ENCODE measurements around the gene EEF1G. TPM values are rescaled to one million over a fixed set of nuclear protein-coding genes. Genes with fewer than 3 reads are reported as not detected.

Gene EEF1G
- total RNA-seq, 4 donors from 2014 or later: 1,068 to 1,537 (median 1,375) TPM

DNA sequence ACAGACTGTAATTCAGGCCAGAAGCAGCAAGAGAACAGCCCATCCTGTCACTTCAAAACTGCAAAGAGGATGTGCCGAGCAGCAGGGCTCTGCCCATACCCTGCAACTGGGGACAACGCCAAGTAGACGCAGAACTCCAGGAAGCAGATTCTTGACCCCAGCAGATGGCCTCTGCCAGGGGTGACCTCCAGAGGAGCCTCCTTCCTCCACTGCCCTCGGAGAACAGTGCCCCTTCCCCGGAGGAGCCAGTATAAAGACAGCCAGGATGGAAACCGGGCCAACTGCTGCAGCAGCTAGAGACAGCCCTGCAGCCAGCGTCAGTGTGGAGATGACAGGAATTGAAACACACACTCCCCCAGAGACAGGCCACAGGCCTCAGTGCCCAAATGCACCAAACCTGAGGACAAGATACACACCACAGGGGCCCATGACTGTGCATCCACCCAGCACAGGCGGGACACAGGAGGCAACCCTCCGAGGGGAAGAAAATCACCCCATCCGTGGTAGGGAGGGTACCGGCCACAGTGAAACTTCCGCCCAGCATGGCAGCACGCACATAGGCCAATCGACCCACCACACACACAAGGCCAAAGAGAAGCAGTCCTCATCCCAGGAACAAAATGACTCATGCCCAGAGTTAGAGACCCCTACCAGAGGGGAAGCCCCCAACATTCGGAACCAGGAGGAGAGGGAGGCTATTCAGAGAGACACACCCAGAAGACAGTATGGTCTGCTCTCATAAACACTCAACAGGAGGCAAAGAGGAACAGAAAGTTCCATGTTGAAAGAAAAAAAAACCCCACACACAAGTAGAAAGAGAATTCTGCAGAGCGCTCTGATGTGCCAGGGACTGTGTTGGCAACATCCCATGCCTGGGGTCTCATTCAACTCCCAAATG lies 32.6 kb downstream of the EEF1G start:
- no peaks in the 10 kb centered on the region for H3K9me3 ChIP-seq
- intact Hi-C loops (cut with DNase I): loop anchor here (2.0 to 5.0 kb wide), 2 partner anchors 32 to 144 kb away; no protein-coding TSS in a partner anchor
- H3K4me3 ChIP-seq: peak overlapping the region; percentile 85 to 100 (median 95)
- no peak for DNase-seq (ENCODE audit: extremely low spot score)
- peaks cover 0 to 17% (median 5%) of the 10 kb centered on the region in 4 donors for H3K36me3 ChIP-seq
- TF ChIP-seq POLR2AphosphoS5 (IDR thresholded peaks at IDR 0.05) (peak; percentile 45 to 51), EP300 (IDR thresholded peaks at IDR 0.05) (no peak)
- H3K27ac ChIP-seq (replicated peaks in 1 of 4): peak overlapping the region; percentile 97 to 100 (median 98)
- H3K27me3 ChIP-seq: no peaks in the 10 kb centered on the region
- 6% methylated on average over 11 of the region's 16 CpGs for WGBS
- H3K4me1 ChIP-seq: peaks cover 70 to 85% (median 79%) of the 10 kb centered on the region in 4 donors

DNA sequence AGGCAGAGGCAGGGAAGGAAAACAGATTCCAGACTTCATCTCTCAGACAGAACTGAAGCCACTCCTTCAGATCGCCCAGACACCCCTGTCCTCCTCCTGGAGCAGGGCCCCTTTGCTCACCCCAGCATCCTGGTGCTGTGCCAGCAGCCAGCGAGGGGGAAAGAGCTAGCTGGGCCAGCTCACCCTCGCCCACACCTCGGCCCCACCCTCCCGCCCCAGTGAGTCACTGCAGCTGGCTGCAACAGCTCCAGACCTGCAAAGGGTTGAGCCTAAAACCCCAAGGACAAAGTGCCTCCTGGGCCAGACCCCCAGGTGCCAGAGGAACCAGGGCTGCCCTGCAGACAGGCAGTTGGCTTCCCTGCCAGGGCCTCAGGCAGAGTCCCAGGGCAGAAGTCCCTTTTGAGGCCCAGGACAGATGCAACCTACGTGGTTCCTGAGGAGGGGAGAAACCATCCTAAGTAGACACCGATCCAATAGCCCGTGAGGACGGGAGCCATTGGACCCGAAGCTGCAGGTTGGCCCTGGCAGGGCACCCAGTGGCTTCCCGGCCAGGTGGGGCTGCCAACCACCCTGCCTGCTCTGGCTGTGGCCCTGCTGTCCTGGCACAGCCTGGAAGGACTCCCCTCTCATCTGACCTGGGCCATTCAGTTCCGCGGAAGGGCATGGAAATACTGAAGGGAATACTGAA lies 34.3 kb downstream of the EEF1G start:
- intact Hi-C loops (cut with DNase I): no loop called here
- DNase-seq (ENCODE audit: extremely low spot score): no peak

DNA sequence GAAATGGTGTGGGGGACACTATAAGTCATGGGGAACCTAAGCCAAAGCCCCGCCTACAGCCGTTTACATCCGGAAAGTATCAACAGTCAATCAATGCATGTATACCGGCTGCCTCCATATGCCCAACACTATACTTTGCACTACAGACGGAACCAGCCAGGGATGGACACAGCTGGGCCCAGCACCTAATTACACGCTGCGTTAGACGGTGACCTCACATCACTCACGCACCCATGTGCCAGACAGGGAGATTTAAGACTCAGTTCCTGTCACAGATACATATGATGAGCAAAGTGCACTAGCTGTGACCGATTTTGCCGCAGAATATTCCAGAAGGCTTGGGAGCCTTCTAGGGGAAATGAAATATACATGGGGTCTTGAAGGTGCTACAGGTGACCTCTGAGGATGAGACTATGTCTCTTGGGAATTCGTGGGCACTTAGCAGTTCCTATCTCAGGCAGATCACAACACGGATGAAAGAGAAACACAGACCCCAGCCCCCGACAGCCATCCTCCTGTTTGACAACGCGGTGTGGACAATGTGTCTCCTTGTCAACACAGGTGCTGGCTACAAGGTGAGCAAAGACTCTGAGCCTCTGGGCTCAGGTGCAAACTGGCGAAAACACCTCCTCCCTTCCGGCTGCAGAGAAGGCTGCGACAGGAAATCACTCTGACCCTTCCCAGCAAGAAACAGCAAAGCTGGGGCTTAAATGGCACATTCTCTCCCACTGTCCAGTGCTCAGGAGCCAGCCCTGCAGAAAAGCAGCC lies 35.0 kb downstream of the EEF1G start:
- Histone ChIP-seq H3K9me3 (no peaks in the 10 kb centered on the region), H3K4me3 (peak overlapping the region; percentile 85 to 100 (median 95)), H3K36me3 (peaks cover 23 to 34% (median 29%) of the 10 kb centered on the region in 4 donors), H3K4me1 (peaks cover 79 to 98% (median 87%) of the 10 kb centered on the region in 4 donors), H3K27ac (replicated peaks in 1 of 4) (peak overlapping the region; percentile 97 to 100 (median 98)), H3K27me3 (no peaks in the 10 kb centered on the region)
- intact Hi-C loops (cut with DNase I): no loop called here
- TF ChIP-seq POLR2AphosphoS5 (IDR thresholded peaks at IDR 0.05) (no peak), POLR2A (IDR thresholded peaks at IDR 0.05; ENCODE audit: low read depth) (no peak), EP300 (IDR thresholded peaks at IDR 0.05) (no peak)
- TF ChIP-seq, protein P1, sequence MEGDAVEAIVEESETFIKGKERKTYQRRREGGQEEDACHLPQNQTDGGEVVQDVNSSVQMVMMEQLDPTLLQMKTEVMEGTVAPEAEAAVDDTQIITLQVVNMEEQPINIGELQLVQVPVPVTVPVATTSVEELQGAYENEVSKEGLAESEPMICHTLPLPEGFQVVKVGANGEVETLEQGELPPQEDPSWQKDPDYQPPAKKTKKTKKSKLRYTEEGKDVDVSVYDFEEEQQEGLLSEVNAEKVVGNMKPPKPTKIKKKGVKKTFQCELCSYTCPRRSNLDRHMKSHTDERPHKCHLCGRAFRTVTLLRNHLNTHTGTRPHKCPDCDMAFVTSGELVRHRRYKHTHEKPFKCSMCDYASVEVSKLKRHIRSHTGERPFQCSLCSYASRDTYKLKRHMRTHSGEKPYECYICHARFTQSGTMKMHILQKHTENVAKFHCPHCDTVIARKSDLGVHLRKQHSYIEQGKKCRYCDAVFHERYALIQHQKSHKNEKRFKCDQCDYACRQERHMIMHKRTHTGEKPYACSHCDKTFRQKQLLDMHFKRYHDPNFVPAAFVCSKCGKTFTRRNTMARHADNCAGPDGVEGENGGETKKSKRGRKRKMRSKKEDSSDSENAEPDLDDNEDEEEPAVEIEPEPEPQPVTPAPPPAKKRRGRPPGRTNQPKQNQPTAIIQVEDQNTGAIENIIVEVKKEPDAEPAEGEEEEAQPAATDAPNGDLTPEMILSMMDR (IDR thresholded peaks at IDR 0.05): no peak
- WGBS: 42% methylated on average over 16 of the region's 19 CpGs
- no peak for DNase-seq (ENCODE audit: extremely low spot score)

More for the DNA sequence above, 34.3 kb downstream of the EEF1G start:
- TF ChIP-seq POLR2AphosphoS5 (IDR thresholded peaks at IDR 0.05) (peak; percentile 57 to 60), POLR2A (IDR thresholded peaks at IDR 0.05; ENCODE audit: low read depth) (no peak)
- H3K4me1 ChIP-seq: peaks cover 79 to 99% (median 92%) of the 10 kb centered on the region in 4 donors
- H3K9me3 ChIP-seq: no peaks in the 10 kb centered on the region
- H3K27me3 ChIP-seq: no peaks in the 10 kb centered on the region
- peak overlapping the region; percentile 97 to 100 (median 98) for H3K27ac ChIP-seq (replicated peaks in 1 of 4)
- H3K36me3 ChIP-seq: peaks cover 16 to 26% (median 22%) of the 10 kb centered on the region in 4 donors
- peak overlapping the region; percentile 85 to 100 (median 95) for H3K4me3 ChIP-seq
- no CpG with 5 or more reads among the region's 13 CpGs for WGBS

DNA sequence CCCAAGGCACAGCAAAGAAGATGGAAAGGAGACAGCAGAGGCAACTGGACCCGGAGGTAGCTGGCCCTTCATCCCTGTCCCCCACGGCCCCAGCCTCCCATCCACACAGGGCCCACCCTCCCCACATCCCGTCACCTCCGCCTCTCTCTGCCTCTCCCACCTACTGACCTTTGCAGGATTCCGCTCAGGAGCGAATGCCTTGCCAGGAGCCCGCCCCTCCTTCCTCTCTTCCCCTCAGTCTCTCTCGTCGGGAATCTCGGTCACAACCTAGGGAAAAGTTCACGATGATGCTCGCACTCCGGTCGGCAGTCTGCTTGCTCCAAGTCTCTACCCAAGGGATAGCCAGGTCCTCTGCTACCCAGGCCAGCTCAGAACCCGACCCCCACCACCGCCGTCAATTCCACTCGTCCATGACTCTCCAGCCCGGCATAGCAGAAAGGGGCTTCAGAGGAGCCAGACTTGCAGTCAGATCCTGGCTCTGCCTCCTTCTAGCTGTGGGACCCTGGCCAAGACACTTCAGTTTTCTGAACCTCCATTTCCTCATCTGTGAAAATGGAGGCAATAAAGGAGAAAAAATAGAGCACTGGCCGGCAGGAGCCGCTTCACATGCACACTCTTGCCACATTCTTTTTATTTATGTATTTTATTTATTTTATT lies 37.3 kb downstream of the EEF1G start:
- intact Hi-C loops (cut with DNase I): no loop called here
- Histone ChIP-seq H3K27me3 (no peaks in the 10 kb centered on the region), H3K9me3 (no peaks in the 10 kb centered on the region), H3K36me3 (peaks cover 46 to 56% (median 51%) of the 10 kb centered on the region in 4 donors), H3K4me1 (peaks cover 63 to 89% (median 74%) of the 10 kb centered on the region in 4 donors), H3K4me3 (peak overlapping the region; percentile 9 to 38 (median 21)), H3K27ac (replicated peaks in 1 of 4) (peak overlapping the region; percentile 97 to 100 (median 98))
- 45% methylated on average over 21 of the region's 21 CpGs for WGBS
- no peak for DNase-seq (ENCODE audit: extremely low spot score)
- TF ChIP-seq EP300 (IDR thresholded peaks at IDR 0.05) (no peak), POLR2AphosphoS5 (IDR thresholded peaks at IDR 0.05) (no peak), POLR2A (IDR thresholded peaks at IDR 0.05; ENCODE audit: low read depth) (no peak)
- TF ChIP-seq, protein P1 (IDR thresholded peaks at IDR 0.05): no peak

DNA sequence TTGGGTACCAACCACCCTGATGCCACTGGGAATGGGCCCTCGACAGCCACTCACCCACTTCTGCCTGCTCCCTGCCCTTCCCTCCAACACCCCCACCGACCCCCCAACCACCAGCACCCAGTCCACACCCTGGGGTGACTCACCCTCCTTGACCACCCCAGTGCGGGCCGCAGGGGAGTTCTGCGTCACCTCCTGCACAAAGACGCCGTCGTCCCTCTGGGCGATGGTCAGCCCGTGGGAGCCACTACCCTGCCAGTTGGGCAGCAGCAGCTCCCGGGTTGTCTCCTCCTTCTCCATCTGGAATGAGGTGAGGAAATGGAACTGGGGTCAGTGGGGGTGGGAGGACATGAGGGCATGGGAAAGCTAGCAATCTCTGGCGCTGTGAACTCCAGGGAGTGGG lies 37.9 kb downstream of the EEF1G start:
- no peak for DNase-seq (ENCODE audit: extremely low spot score)
- H3K36me3 ChIP-seq: peaks cover 52 to 62% (median 58%) of the 10 kb centered on the region in 4 donors
- WGBS: 76% methylated on average over 6 of the region's 12 CpGs
- intact Hi-C loops (cut with DNase I): no loop called here
- H3K4me1 ChIP-seq: peaks cover 57 to 89% (median 69%) of the 10 kb centered on the region in 4 donors
- H3K9me3 ChIP-seq: no peaks in the 10 kb centered on the region
- H3K27me3 ChIP-seq: no peaks in the 10 kb centered on the region
- peak overlapping the region; percentile 97 to 100 (median 98) for H3K27ac ChIP-seq (replicated peaks in 1 of 4)
- peak overlapping the region in 2 of 4 donors; percentile 17 to 38 for H3K4me3 ChIP-seq
- TF ChIP-seq POLR2A (IDR thresholded peaks at IDR 0.05; ENCODE audit: low read depth): no peak
- no peak for TF ChIP-seq POLR2AphosphoS5 (IDR thresholded peaks at IDR 0.05)
- TF ChIP-seq EP300 (IDR thresholded peaks at IDR 0.05): no peak
- TF ChIP-seq, protein P1 (IDR thresholded peaks at IDR 0.05): no peak
